Gastrocnemius medialis (tissue), 4 donors: Measurements from ENCODE around the gene TIGIT.

Experiments
- POLR2A ChIP-seq, 2 donors: fragments of 450-650 bp; IDR thresholded peaks; one replicate each; pipeline ENCODE4 v1.6.1; 2017; ENCODE audit warnings: antibody characterized with exemption in 2 of 2, mild to moderate bottlenecking in 2 of 2, moderate library complexity in 2 of 2
- TF ChIP-seq, protein P1 (sequence below), 5 experiments: fragments of 450-650 bp in 3 of 5; fragments of 200-600 bp in 2 of 5; sonication (generic) in 2 of 5; IDR thresholded peaks in 4 of 5; conservative IDR thresholded peaks in 1 of 5; 1 replicate in 4 of 5; 2 replicates in 1 of 5; pipeline ENCODE4 v1.5.1; 2016 to 2019; ENCODE audit warnings: antibody characterized with exemption in 5 of 5, mild to moderate bottlenecking in 3 of 5, moderate library complexity in 3 of 5

DNA sequence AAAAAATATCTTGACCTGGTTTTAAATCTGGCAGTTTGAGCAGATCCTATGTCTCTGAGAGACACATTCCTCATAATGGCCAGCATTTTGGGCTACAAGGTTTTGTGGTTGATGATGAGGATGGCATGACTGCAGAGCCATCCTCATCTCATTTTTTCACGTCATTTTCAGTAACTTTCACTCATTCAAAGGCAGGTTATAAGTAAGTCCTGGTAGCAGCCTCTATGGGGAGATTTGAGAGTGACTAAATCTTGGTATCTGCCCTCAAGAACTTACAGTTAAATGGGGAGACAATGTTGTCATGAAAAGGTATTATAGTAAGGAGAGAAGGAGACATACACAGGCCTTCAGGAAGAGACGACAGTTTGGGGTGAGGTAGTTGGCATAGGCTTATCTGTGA lies 14.5 kb downstream of the TIGIT start:
- TF ChIP-seq, protein P1, sequence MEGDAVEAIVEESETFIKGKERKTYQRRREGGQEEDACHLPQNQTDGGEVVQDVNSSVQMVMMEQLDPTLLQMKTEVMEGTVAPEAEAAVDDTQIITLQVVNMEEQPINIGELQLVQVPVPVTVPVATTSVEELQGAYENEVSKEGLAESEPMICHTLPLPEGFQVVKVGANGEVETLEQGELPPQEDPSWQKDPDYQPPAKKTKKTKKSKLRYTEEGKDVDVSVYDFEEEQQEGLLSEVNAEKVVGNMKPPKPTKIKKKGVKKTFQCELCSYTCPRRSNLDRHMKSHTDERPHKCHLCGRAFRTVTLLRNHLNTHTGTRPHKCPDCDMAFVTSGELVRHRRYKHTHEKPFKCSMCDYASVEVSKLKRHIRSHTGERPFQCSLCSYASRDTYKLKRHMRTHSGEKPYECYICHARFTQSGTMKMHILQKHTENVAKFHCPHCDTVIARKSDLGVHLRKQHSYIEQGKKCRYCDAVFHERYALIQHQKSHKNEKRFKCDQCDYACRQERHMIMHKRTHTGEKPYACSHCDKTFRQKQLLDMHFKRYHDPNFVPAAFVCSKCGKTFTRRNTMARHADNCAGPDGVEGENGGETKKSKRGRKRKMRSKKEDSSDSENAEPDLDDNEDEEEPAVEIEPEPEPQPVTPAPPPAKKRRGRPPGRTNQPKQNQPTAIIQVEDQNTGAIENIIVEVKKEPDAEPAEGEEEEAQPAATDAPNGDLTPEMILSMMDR (IDR thresholded peaks at IDR 0.05 in 4 of 5, conservative IDR thresholded peaks at IDR 0.05 in 1 of 5), result no peak
- TF ChIP-seq POLR2A (IDR thresholded peaks at IDR 0.05), result no peak
